WTC11 (cell line): ENCODE data around the gene REL. TPM values are rescaled to one million over a fixed set of nuclear protein-coding genes. Genes with fewer than 3 reads are reported as not detected.

Source experiments
- ATAC-seq: fragments of 200-7000 bp; cut with Tn5 transposase; 2 replicates; pipeline ENCODE4 v1.10.0; 2021; ENCODE audit warnings: mild to moderate bottlenecking, moderate library complexity
- CTCF ChIA-PET: fragments of 300-600 bp; sonication (Branson Sonifier 250); formaldehyde crosslinking; loops from one replicate; lab custom pipeline; 2021; ENCODE audit warnings: antibody characterized with exemption; lab: Charles Lee
- POLR2A ChIA-PET: fragments of 350-600 bp; sonication (Branson Sonifier 250); formaldehyde crosslinking; loops from one replicate; lab custom pipeline; 2021; ENCODE audit warnings: antibody characterized with exemption; lab: Charles Lee
- DNase-seq: peaks from one replicate; pipeline ENCODE4 v3.0.0; 2021; ENCODE audit warnings: low spot score
- H3K27ac Mint-ChIP-seq: 2 replicates; pipeline ENCODE4 v1.8.0; 2021; ENCODE audit warnings: mixed read lengths
- H3K27me3 Mint-ChIP-seq: 2 replicates; pipeline ENCODE4 v1.8.0; 2021; ENCODE audit warnings: low read depth, mild to moderate bottlenecking, moderate library complexity, mixed read lengths
- H3K36me3 Mint-ChIP-seq: 2 replicates; pipeline ENCODE4 v1.8.0; 2021; ENCODE audit warnings: mixed read lengths
- H3K4me1 Mint-ChIP-seq: 2 replicates; pipeline ENCODE4 v1.8.0; 2022; ENCODE audit warnings: mixed read lengths
- H3K4me3 Mint-ChIP-seq: 2 replicates; pipeline ENCODE4 v1.8.0; 2021; ENCODE audit warnings: mild to moderate bottlenecking, moderate library complexity, mixed read lengths
- H3K9me3 Mint-ChIP-seq: 2 replicates; pipeline ENCODE4 v1.8.0; 2021; ENCODE audit warnings: mixed read lengths
- ATF1 ChIP-seq: sonication (generic); formaldehyde crosslinking; IDR thresholded peaks from 2 replicates; pipeline ENCODE4 v1.8.1; 2023; ENCODE audit warnings: mild to moderate bottlenecking, moderate library complexity, missing genetic modification reagents
- ATF3 ChIP-seq: sonication (generic); formaldehyde crosslinking; conservative IDR thresholded peaks from 2 replicates; pipeline ENCODE4 v1.8.1; 2022; ENCODE audit warnings: mild to moderate bottlenecking, missing genetic modification reagents
- CBFB ChIP-seq: sonication (generic); formaldehyde crosslinking; IDR thresholded peaks from 2 replicates; pipeline ENCODE4 v1.8.1; 2022; ENCODE audit warnings: mild to moderate bottlenecking, low read depth, missing genetic modification reagents
- CTCF ChIP-seq: fragments of 200-600 bp; IDR thresholded peaks from 2 replicates; pipeline ENCODE4 v1.8.0; 2022; ENCODE audit warnings: antibody characterized with exemption
- ELF4 ChIP-seq: sonication (generic); formaldehyde crosslinking; IDR thresholded peaks from 2 replicates; pipeline ENCODE4 v1.8.1; 2022; ENCODE audit warnings: low read depth, mild to moderate bottlenecking, moderate library complexity, missing genetic modification reagents
- EMX1 ChIP-seq: fragments of 250-450 bp; sonication (Bioruptor Pico); IDR thresholded peaks from 2 replicates; pipeline ENCODE4 v1.8.0; 2021; ENCODE audit warnings: mild to moderate bottlenecking
- ERG ChIP-seq: fragments of 250-450 bp; sonication (Bioruptor Pico); IDR thresholded peaks from 2 replicates; pipeline ENCODE4 v1.8.0; 2021; ENCODE audit warnings: mild to moderate bottlenecking
- FOXK1 ChIP-seq: sonication (generic); formaldehyde crosslinking; IDR thresholded peaks from 2 replicates; pipeline ENCODE4 v1.8.0; 2022; ENCODE audit warnings: mild to moderate bottlenecking, moderate library complexity, missing genetic modification reagents
- FOXP1 ChIP-seq: sonication (generic); formaldehyde crosslinking; IDR thresholded peaks from 2 replicates; pipeline ENCODE4 v1.8.0; 2022; ENCODE audit warnings: missing genetic modification reagents, mild to moderate bottlenecking, moderate library complexity, borderline replicate concordance
- FOXP4 ChIP-seq: sonication (generic); formaldehyde crosslinking; IDR thresholded peaks from 2 replicates; pipeline ENCODE4 v1.8.0; 2022; ENCODE audit warnings: mild to moderate bottlenecking, missing genetic modification reagents
- JAZF1 ChIP-seq: fragments of 250-450 bp; sonication (Bioruptor Pico); IDR thresholded peaks from 2 replicates; pipeline ENCODE4 v1.9.0; 2021; ENCODE audit warnings: moderate library complexity, mild to moderate bottlenecking, inconsistent platforms
- MXD4 ChIP-seq: fragments of 250-450 bp; sonication (Bioruptor Pico); IDR thresholded peaks from 2 replicates; pipeline ENCODE4 v1.8.0; 2021; ENCODE audit warnings: mild to moderate bottlenecking, moderate library complexity, borderline replicate concordance
- OVOL2 ChIP-seq: fragments of 250-450 bp; sonication (Bioruptor Pico); IDR thresholded peaks from 2 replicates; pipeline ENCODE4 v1.9.0; 2021; ENCODE audit warnings: mild to moderate bottlenecking, borderline replicate concordance
- PRRX2 ChIP-seq: fragments of 250-450 bp; sonication (Bioruptor Pico); IDR thresholded peaks from 2 replicates; pipeline ENCODE4 v1.8.0; 2021; ENCODE audit warnings: mild to moderate bottlenecking
- RELA ChIP-seq: sonication (generic); formaldehyde crosslinking; IDR thresholded peaks from 2 replicates; pipeline ENCODE4 v1.8.1; 2022; ENCODE audit warnings: missing genetic modification reagents, mild to moderate bottlenecking, borderline replicate concordance
- RORB ChIP-seq: fragments of 250-450 bp; sonication (Bioruptor Pico); IDR thresholded peaks from 2 replicates; pipeline ENCODE4 v1.9.0; 2021; ENCODE audit warnings: mild to moderate bottlenecking
- TEAD4 ChIP-seq: sonication (generic); formaldehyde crosslinking; IDR thresholded peaks from 2 replicates; pipeline ENCODE4 v1.8.0; 2022; ENCODE audit warnings: mild to moderate bottlenecking, missing genetic modification reagents
- ZNF232 ChIP-seq: sonication (generic); formaldehyde crosslinking; IDR thresholded peaks from 2 replicates; pipeline ENCODE4 v1.8.0; 2022; ENCODE audit warnings: mild to moderate bottlenecking, missing genetic modification reagents
- ZNF416 ChIP-seq: fragments of 250-450 bp; sonication (Bioruptor Pico); IDR thresholded peaks from 2 replicates; pipeline ENCODE4 v1.9.0; 2021; ENCODE audit warnings: mild to moderate bottlenecking, inconsistent platforms
- total RNA-seq: library from RNA; stranded (reverse); gene quantifications from 3 replicates; pipeline ENCODE4 v1.2.3, GENCODE V29; 2021
- TF ChIP-seq, protein P1 (sequence below): sonication (generic); formaldehyde crosslinking; IDR thresholded peaks from 2 replicates; pipeline ENCODE4 v1.8.1; 2023; ENCODE audit warnings: mild to moderate bottlenecking, missing genetic modification reagents
- TF ChIP-seq, protein P2 (sequence below): fragments of 250-450 bp; sonication (Bioruptor Pico); conservative IDR thresholded peaks from 2 replicates; pipeline ENCODE4 v1.9.0; 2021; ENCODE audit warnings: mild to moderate bottlenecking
- TF ChIP-seq, protein P3 (sequence below): sonication (generic); formaldehyde crosslinking; IDR thresholded peaks from 2 replicates; pipeline ENCODE4 v1.8.1; 2022; ENCODE audit warnings: mild to moderate bottlenecking, missing genetic modification reagents, moderate library complexity, borderline replicate concordance

Gene REL
- total RNA-seq, 1 experiment from 2014 or later, result 8.4 TPM

GRCh38 chr2:60849187-60849586, 32.2 kb upstream of the REL start (continued):
- TF ChIP-seq, protein P1, sequence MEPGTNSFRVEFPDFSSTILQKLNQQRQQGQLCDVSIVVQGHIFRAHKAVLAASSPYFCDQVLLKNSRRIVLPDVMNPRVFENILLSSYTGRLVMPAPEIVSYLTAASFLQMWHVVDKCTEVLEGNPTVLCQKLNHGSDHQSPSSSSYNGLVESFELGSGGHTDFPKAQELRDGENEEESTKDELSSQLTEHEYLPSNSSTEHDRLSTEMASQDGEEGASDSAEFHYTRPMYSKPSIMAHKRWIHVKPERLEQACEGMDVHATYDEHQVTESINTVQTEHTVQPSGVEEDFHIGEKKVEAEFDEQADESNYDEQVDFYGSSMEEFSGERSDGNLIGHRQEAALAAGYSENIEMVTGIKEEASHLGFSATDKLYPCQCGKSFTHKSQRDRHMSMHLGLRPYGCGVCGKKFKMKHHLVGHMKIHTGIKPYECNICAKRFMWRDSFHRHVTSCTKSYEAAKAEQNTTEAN (CRISPR knock-in tag), result no peak
- TF ChIP-seq, protein P2, sequence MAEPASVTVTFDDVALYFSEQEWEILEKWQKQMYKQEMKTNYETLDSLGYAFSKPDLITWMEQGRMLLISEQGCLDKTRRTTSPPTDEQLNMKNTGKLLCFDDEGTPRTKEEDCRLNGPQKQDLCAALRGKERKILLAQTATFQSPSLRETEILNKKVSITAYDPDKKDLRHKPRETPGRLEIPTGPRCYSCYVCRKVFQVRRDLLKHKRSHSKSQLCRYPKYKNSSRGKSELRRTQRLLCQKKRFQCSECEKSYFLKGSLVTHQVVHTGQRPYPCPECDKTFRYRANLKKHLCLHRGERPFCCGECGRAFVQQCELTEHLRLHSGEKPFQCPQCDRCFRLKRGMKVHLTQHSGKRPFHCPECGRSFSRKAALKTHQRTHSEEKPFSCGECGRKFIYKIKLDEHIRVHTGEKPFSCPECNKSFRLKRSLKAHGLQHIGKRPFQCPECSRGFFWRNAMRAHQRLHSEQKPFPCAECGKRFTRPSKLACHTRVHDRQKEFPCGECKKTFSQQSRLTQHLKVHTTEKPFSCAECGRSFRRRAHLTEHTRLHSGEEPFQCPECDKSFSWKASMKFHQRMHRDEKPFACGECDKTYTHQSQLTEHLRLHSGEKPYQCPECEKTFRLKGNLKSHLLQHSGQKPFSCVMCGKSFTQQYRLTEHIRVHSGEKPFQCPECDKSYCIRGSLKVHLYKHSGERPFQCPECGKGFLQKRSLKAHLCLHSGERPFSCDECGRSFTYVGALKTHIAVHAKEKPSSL (CRISPR knock-in tag), result no peak
- TF ChIP-seq RORB (CRISPR knock-in tag) (no peak), EMX1 (no peak)
- TF ChIP-seq, all 79 proteins: peak for 0

- POLR2A ChIA-PET, result no interaction called here
- peaks cover 7% of the 10 kb centered on the region for H3K27me3 Mint-ChIP-seq
- no peaks in the 10 kb centered on the region for H3K36me3 Mint-ChIP-seq
- no peaks in the 10 kb centered on the region for H3K4me1 Mint-ChIP-seq
- no peak overlapping the region for H3K27ac Mint-ChIP-seq
- no peaks in the 10 kb centered on the region for H3K9me3 Mint-ChIP-seq
- ATAC-seq (no peak), DNase-seq (no peak)
- CTCF ChIA-PET, result interaction anchor here (0.7 kb wide), 1 partner anchor 147 kb away, joined by 3 read pairs; no protein-coding TSS in a partner anchor
- H3K4me3 Mint-ChIP-seq, result no peak overlapping the region
- TF ChIP-seq RELA (CRISPR knock-in tag), result no peak
- no peak for TF ChIP-seq ZNF232 (CRISPR knock-in tag)
- no peak for TF ChIP-seq ATF1 (CRISPR knock-in tag)
- no peak for TF ChIP-seq JAZF1 (CRISPR knock-in tag)
- TF ChIP-seq FOXP4 (CRISPR knock-in tag), result no peak
- no peak for TF ChIP-seq MXD4 (CRISPR knock-in tag)
- TF ChIP-seq ATF3 (CRISPR knock-in tag), result no peak
- TF ChIP-seq PRRX2, result no peak
- TF ChIP-seq, protein P3, sequence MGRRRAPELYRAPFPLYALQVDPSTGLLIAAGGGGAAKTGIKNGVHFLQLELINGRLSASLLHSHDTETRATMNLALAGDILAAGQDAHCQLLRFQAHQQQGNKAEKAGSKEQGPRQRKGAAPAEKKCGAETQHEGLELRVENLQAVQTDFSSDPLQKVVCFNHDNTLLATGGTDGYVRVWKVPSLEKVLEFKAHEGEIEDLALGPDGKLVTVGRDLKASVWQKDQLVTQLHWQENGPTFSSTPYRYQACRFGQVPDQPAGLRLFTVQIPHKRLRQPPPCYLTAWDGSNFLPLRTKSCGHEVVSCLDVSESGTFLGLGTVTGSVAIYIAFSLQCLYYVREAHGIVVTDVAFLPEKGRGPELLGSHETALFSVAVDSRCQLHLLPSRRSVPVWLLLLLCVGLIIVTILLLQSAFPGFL (CRISPR knock-in tag), result no peak
- TF ChIP-seq CBFB (CRISPR knock-in tag), result no peak
Observed at GRCh38 chr2:60852282-60852860, 29.0 kb upstream of the REL start.

DNA sequence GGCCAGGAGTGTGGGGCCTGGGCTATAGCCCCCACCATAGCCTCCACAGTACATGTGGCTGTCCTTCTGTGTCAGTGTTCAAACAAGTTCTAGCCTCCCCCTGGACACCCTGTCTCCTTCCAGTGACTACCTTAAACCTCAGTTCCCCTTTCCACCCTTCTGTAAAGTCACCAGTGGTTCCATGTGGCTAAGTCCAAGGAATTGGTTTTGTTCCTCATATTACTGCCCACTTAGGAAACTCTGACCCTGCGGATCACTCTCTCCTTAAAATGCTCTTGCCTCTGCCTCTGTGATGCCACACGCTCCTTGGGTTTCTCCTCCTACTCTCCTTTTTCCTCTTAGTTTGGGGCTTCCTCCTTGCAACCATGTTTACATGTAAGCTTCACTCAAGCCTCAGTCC, 27.8 kb upstream of the REL start:
- Mint-ChIP-seq H3K27me3 (peaks cover 4% of the 10 kb centered on the region), H3K27ac (no peak overlapping the region), H3K9me3 (no peaks in the 10 kb centered on the region), H3K36me3 (no peaks in the 10 kb centered on the region), H3K4me1 (no peaks in the 10 kb centered on the region)
- CTCF ChIA-PET, result interaction anchor here (0.6 kb wide), 1 partner anchor 148 kb away, joined by 3 read pairs; no protein-coding TSS in a partner anchor
- no peak for DNase-seq
- no peak for ATAC-seq
- POLR2A ChIA-PET, result no interaction called here
- TF ChIP-seq FOXK1 (CRISPR knock-in tag) (no peak), OVOL2 (no peak), JAZF1 (CRISPR knock-in tag) (no peak), FOXP1 (no peak), ZNF416 (CRISPR knock-in tag) (no peak), ELF4 (no peak), TEAD4 (CRISPR knock-in tag) (no peak), ERG (CRISPR knock-in tag) (no peak), CTCF (no peak), RORB (CRISPR knock-in tag) (no peak), ZNF232 (CRISPR knock-in tag) (no peak)
- TF ChIP-seq, all 79 proteins: peak for 0
- no peak overlapping the region for H3K4me3 Mint-ChIP-seq
